Psoas muscle (tissue), 8 donors: ENCODE results near the gene ABHD8. TPM values are rescaled to one million over a fixed set of nuclear protein-coding genes. Genes with fewer than 3 reads are reported as not detected.

Experiments
- ATAC-seq, 4 donors: fragments of 200-7000 bp; cut with Tn5 transposase; one replicate each; pipeline ENCODE4 v1.9.1; 2020; ENCODE audit warnings: moderate library complexity in 3 of 4, mild to moderate bottlenecking in 2 of 4
- DNase-seq, 2 donors: peaks; one replicate each; pipeline ENCODE4 v3.0.0-alpha.2; 2020
- H3K27ac ChIP-seq: fragments of 200-600 bp; one replicate; pipeline ENCODE4 v1.8.0; 2022
- H3K27me3 ChIP-seq, 3 donors: fragments of 200-600 bp in 1 of 3; one replicate each; pipeline versions ENCODE4 v1.6.1 to v1.8.0; 2013 to 2022; ENCODE audit warnings: low read length in 2 of 3, mild to moderate bottlenecking in 2 of 3, moderate library complexity in 1 of 3; ENCODE audit not compliant: insufficient read depth in 3 of 3
- H3K36me3 ChIP-seq, 2 donors: fragments of 200-600 bp in 1 of 2; one replicate each; pipeline versions ENCODE4 v1.6.1 to v1.8.0; 2013 to 2022; ENCODE audit warnings: low read depth in 1 of 2, mild to moderate bottlenecking in 1 of 2, moderate library complexity in 1 of 2; ENCODE audit not compliant: insufficient read depth in 1 of 2
- H3K4me1 ChIP-seq: fragments of 200-600 bp; one replicate; pipeline ENCODE4 v1.8.0; 2022
- H3K4me3 ChIP-seq: fragments of 200-600 bp; one replicate; pipeline ENCODE4 v1.8.0; 2022; ENCODE audit warnings: mild to moderate bottlenecking
- H3K9me3 ChIP-seq: fragments of 200-600 bp; one replicate; pipeline ENCODE4 v1.8.0; 2022
- CTCF ChIP-seq: fragments of 200-600 bp; IDR thresholded peaks from one replicate; pipeline ENCODE4 v1.8.0; 2022; ENCODE audit warnings: antibody characterized with exemption
- WGBS, 3 donors: extraction: QIAGEN DNeasy Blood & Tissue Kit; methylation state at CpG; one replicate each; pipeline versions ENCODE4 v1.1.6 to v1.1.7; 2013; 5-methylcytosine and 5-hydroxymethylcytosine counted together
- intact Hi-C, 2 donors: fragments of 100-400 bp; cut with DNase I; formaldehyde crosslinking; loops; one replicate each; pipeline versions ENCODE4 v1.11.0 to v1.14.2; 2022
- polyA plus RNA-seq, 3 donors: library from polyadenylated mRNA; stranded (reverse); fragments of 200-250 nt; gene quantifications; one replicate each; pipeline ENCODE4 v1.2.3, GENCODE V29; 2013
- total RNA-seq, 4 donors: library from RNA; stranded (reverse); fragmentation: NEBNext Ultra II Directional in 2 of 4; extraction: Animal tissue kit (Norgen Biotek cat#: 25700) in 2 of 4; gene quantifications; one replicate each; pipeline versions ENCODE4 v1.2.1 to v1.2.4, GENCODE V29; 2021 to 2023
- donor health status: healthy with polysubstance abuse.
- donor health status: DM: no; HTN: no; CAD: no; lungs with moderate emphysema.
- donor health status: Bipolar disorder and iron deficiency.
- donor health status: healthy.
- donor health status: DM: yes; HTN: yes; CAD: no.
- donor health status: DM: no; HTN: no; CAD: no.
- donor health status: DM: no; HTN: no; CAD: no.
- donor health status: DM: yes; HTN: yes; CAD: no.

ABHD8 gene
- total and polyA plus RNA-seq, 7 donors = 6.1 to 26.8 (median 12.3) TPM

DNA sequence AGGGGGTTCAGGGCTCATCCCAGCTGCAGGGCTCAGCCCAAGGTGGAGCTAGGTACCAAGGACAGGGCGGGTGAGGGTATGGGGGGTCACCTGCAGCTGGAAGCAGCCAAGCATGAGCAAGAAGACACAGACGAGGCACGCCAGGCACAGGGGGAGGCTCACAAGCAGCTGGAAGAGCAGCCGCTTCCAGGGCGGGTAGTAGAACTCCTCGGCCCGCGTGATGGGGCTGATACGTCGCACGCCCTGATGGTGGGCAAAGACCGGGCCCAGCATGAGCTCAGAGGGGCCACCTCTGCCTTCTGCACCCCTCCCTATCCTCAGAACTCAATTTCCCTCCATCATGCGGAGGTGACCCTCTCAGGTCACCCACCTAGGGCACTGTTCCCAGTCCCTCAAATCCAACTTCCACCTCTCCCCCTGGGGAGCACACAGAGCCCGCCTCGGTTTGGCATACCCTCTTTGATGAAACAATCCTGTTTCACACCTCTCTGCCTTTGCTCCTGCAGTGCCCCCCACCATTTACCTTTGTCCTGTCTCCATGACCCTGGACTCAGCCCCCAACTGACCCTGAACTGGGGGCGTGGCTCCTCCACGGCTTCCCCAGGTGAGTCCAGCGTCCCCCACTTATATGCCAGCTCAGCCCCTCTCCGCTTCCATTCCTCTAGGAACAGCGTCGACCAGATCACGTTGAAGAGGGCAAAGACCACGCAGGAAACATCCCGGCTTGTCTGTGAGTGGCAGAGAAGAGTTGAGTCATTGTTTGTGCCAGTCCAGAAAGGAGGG is 27.2 kb upstream of the ABHD8 start:
- H3K27me3 ChIP-seq = no peaks in the 10 kb centered on the region
- peaks cover 10% of the 10 kb centered on the region for H3K4me1 ChIP-seq
- DNase-seq = no peak
- TF ChIP-seq CTCF = no peak
- ATAC-seq = no peak
- intact Hi-C loops = no loop called here
- H3K9me3 ChIP-seq = no peaks in the 10 kb centered on the region
- H3K4me3 ChIP-seq = no peak overlapping the region
- 91 to 94% (median 92%) methylated on average over 24 of the region's 24 CpGs for WGBS, 3 donors
- no peak overlapping the region for H3K27ac ChIP-seq
- peaks cover 0 to 42% of the 10 kb centered on the region in 2 donors for H3K36me3 ChIP-seq

DNA sequence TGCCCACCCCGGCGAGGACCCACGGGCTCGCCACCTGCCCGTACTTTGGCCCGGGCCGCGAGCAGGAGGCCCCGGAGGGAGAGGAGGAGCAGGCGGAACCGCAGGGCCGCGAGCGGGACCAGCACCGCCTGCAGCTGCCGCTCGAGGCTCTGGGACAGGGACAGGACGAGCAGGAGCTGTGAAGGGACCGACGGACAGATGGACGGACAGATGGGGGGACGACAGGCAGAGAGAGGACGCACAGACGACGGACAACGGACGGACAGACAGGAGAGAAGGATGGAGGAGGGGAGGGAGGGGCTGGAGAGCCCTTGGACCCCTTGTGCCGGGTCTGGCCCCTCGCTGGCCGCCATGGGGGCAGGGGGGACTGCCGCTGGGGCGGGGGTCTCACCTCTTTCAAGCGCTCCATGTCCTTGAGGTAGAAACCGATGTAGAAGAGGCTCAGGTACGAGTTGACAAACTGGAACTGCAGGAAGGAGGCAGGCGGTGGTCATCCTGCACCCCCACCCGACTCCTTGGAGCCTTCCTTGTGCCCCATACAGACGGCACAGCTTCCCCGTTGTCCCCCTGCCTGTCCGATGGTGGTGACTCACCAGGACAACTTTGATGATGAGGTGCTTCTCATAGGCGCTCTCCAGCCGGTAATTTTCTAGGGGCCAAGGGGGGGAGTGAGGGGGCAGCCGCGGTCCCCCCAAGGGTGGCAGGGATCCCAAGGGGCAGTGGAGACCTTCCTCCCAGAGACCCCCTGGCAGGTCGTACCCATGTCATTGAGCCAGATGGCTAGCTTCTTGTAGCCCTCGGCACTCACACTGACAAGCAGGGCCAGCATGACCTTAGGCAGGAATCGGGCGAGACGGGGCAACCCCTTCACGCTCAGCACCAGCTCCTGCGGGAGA is 26.4 kb upstream of the ABHD8 start:
- 78 to 80% (median 80%) methylated on average over 38 to 51 of the region's 51 CpGs for WGBS, 3 donors
- ATAC-seq (no peak), DNase-seq (no peak)

GRCh38 chr19:17328517-17329365 is 25.5 kb upstream of the ABHD8 start:
- WGBS, 3 donors = 62 to 67% (median 64%) methylated on average over 63 to 94 of the region's 94 CpGs
- Histone ChIP-seq H3K4me3 (peak overlapping the region; percentile 16), H3K9me3 (no peaks in the 10 kb centered on the region), H3K27ac (no peak overlapping the region), H3K4me1 (peaks cover 2% of the 10 kb centered on the region), H3K27me3 (no peaks in the 10 kb centered on the region), H3K36me3 (peaks cover 0 to 50% of the 10 kb centered on the region in 2 donors)
- intact Hi-C loops = no loop called here
- no peak for ATAC-seq
- TF ChIP-seq CTCF = no peak
- DNase-seq = no peak

More for the DNA sequence above, 26.4 kb upstream of the ABHD8 start:
- no peak overlapping the region for H3K4me3 ChIP-seq
- H3K36me3 ChIP-seq = peaks cover 0 to 48% of the 10 kb centered on the region in 2 donors
- peaks cover 5% of the 10 kb centered on the region for H3K4me1 ChIP-seq
- no peaks in the 10 kb centered on the region for H3K9me3 ChIP-seq
- no peak for TF ChIP-seq CTCF
- H3K27me3 ChIP-seq = no peaks in the 10 kb centered on the region
- intact Hi-C loops = no loop called here
- H3K27ac ChIP-seq = no peak overlapping the region

GRCh38 chr19:17327654-17328516 is 24.7 kb upstream of the ABHD8 start:
- intact Hi-C loops = no loop called here
- Histone ChIP-seq H3K27me3 (no peaks in the 10 kb centered on the region), H3K27ac (no peak overlapping the region), H3K4me1 (no peaks in the 10 kb centered on the region), H3K4me3 (peak overlapping the region; percentile 16), H3K36me3 (peaks cover 0 to 47% of the 10 kb centered on the region in 2 donors), H3K9me3 (no peaks in the 10 kb centered on the region)
- WGBS, 3 donors = 62 to 64% (median 63%) methylated on average over 55 to 64 of the region's 64 CpGs
- TF ChIP-seq CTCF = no peak
- peak in 2 of 4 donors; percentile 22 to 25 for ATAC-seq
- no peak for DNase-seq
